GM20431 (cell line): ENCODE measurements around the gene NYNRIN.

Source experiments
- in situ Hi-C: fragments of 300-500 bp; cut with MseI, MboI; formaldehyde crosslinking; loops from one replicate; pipeline ENCODE4 v1.15.0; 2020; ENCODE audit warnings: low sequenced_read_pairs; ENCODE audit not compliant: unreplicated experiment

NYNRIN gene

GRCh38 chr14:24411443-24412389 is 12.9 kb downstream of the NYNRIN start:
- in situ Hi-C loops = no loop called here

DNA sequence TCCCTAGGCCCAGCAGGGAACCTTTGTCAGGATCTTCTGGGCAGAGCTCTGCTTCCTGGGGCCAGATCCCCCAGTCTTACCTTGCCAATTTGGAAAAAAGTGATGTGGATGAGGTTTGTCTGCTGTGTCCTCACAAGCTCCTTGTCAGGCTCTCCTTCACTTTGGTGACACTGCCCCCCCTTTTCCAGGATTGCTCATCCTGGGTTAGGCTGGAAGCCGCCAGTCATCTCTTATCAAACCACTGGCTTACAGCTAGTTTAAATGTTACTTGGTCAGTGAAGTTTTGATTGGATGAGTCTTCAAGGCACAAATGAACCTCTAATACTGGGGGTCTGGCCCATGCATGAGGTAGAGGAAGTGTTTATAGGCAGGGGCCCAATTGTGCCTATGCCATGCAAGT is 15.3 kb downstream of the NYNRIN start:
- in situ Hi-C loops = no loop called here

DNA sequence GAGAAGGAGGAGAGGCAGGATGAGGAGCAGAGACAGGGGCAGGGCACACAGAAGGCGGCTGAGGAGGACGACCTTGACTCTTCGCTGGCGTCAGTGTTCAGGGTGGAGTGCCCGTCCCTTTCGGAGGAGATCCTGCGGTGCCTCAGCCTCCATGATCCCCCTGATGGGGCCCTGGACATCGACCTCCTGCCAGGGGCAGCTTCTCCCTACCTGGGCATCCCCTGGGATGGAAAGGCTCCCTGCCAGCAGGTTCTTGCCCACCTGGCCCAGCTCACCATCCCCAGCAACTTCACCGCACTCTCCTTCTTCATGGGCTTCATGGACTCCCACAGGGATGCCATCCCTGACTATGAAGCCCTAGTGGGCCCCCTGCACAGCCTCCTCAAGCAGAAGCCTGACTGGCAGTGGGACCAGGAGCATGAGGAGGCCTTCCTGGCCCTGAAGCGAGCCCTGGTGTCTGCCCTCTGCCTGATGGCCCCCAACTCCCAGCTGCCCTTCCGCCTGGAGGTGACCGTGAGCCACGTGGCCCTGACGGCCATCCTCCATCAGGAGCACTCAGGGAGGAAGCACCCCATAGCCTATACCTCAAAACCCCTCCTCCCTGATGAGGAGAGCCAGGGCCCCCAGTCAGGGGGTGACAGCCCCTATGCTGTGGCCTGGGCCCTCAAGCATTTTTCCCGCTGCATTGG is 16.1 kb downstream of the NYNRIN start:
- in situ Hi-C loops = no loop called here

GRCh38 chr14:24415421-24416253 is 16.8 kb downstream of the NYNRIN start:
- in situ Hi-C loops = no loop called here

DNA sequence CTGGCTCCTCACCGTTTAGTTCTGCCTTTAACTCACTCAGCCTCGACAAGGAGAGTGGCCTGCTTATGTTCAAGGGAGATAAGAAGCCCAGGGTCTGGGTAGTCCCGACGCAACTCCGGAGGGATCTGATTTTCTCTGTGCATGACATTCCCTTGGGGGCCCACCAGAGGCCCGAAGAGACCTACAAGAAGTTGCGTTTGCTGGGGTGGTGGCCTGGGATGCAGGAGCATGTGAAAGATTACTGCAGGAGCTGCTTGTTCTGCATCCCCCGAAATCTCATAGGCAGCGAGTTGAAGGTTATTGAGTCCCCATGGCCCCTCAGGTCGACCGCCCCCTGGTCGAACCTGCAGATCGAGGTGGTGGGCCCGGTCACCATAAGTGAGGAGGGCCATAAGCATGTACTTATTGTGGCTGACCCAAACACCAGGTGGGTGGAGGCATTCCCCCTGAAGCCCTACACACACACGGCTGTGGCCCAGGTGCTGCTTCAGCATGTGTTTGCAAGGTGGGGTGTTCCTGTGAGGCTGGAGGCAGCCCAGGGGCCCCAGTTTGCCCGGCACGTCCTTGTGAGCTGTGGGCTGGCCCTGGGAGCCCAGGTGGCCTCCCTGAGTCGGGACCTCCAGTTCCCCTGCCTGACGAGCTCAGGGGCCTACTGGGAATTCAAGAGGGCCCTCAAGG is 17.6 kb downstream of the NYNRIN start:
- in situ Hi-C loops = no loop called here

- in situ Hi-C loops = no loop called here
Observed at GRCh38 chr14:24416932-24417619, 18.3 kb downstream of the NYNRIN start.

DNA sequence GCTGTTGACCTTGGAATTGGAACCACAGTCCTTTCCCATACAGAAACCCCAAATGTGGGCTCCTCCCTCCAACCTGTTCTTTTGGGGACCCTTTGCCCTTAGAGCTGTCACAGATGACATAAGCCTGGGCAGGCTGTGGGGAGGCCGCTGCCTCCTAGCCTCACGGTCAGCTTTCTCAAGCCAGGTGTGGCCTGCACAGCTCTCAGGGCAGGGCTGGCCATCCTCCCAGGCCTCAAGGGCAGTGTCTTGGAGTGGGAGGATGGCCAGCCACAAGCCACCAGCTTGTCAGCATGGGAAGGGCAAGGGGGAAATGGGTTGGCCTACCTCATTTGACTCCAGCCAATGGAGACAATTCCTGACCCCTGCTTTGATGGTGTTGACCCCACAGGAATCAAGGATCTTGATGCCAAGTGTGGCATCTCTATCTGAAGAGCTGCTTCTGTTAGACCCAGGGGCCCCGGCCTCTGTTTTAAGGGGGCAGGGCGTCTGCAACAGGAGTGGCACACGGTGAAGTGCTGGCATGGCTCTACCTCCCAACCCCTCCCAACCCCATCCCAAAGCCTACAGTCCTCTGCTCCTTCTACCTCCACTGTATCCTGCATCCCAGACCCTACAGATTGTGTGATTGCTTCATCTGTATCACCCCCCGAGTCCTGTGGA is 19.2 kb downstream of the NYNRIN start:
- in situ Hi-C loops = no loop called here

DNA sequence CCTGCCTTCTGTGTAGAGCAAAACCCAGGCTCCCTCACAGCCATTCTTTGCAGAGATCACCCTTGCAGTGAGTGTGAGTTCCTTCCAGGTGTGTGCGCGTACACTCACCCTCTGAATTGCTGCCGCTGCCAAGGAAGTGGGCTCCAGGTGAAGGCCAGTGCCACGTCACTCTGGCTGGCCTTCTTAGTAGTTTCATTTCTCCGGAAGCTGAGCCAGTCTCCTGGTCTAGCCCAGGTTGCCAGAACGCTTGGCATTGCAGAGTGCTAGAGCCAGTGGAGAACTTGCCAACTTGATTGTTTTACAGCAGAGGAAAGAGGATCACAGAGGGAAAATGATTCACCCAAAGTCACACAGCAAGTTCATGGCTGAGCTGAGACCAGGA is 19.7 kb downstream of the NYNRIN start:
- in situ Hi-C loops = no loop called here

DNA sequence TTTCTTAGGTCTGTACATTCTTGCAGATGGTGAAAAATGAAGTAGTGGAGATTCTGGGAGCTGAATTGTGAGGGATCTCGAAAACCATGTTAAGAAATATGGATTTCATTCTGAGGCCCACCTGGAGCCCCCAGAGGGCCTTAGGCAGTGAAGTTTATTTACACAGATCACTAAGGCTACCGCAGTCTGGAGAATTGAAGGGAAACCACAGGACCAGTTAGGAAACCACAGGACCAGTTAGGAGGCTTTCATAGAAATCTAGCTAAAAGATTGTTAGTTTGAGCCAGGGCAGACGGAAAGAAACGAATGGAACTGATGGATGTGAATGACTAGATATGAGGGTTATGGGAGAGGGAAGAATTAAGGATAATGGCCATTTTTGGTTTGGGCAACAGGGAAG is 23.5 kb downstream of the NYNRIN start:
- in situ Hi-C loops = no loop called here

DNA sequence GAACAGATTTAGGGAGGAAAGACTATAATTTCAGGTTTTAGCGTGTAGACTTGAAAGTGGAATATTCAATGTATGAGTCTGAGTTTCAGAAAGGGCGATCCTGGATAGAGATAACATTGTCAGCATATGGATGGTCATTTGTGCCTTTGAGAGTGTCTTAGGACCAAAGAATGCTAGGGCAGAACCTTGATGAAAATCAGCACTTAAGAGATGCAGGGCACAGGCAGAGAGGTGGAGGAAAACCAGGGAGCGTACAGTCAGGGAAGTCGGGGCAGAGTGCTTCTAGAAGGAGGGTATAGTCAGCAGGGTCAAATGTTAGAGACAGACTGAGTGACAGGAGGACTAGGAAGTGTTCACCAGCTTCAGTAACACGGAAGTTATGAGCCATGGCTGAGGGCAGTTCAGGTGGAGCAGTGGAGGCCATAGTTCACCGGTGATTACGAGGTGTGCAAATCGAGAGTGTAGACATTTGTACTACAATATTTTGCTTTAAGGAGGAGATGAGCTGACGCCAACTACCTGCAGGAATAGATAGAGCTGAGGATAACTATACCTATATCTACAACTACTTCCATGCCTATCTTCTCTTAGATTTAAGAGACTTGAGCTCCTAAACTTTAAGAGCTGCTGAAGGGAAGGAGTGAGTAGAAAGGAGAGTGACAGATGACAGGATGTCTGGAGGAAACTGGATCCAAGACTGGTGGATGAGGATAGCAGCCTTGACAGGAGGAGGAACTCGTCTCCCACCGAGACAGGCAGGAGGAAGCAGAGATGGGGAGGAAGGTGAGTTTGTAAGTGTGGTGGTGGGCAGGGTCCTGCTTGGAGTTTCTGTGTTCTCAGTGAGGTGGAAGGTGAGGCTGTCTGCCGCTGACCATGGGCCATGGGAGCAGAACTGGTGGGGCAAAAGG is 24.1 kb downstream of the NYNRIN start:
- in situ Hi-C loops = no loop called here

GRCh38 chr14:24425704-24426103 is 26.9 kb downstream of the NYNRIN start:
- in situ Hi-C loops = no loop called here

DNA sequence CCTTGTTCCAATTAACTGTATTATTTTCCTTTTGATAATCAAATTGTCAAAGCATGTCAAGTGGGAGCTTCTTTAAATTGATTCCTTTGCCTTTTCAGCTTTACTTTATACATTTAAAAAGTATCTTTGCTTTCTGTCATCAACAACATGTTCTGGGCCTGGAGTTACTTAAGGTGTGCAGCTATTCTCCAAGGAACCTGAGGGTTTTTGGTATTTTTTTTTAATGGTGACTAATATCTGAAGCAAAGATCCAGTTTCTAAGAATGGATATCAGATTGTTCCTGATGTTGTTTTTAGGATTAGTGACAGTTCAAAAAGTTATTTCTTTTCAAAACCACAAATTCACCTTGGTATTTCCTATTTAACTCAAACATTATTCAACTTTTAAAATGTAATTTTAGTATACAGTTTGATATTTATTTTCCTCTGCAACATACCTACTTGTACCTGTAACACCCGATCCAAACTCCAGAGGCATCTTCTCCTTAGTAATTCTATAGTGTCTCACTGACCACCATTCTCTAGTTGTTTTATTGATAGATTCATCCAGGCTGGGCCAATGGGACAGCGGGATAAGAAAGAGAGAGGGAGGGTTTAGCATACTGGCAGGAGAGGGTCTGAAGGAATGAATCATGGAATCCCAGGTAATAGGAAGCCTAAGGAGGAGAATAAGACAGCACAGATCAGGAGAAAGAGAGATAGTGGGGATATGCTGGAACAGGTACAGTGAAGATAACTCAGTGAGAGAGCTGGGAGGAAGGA is 27.5 kb downstream of the NYNRIN start:
- in situ Hi-C loops = no loop called here

- in situ Hi-C loops = no loop called here
Observed at GRCh38 chr14:24426912-24427536, 28.2 kb downstream of the NYNRIN start.

DNA sequence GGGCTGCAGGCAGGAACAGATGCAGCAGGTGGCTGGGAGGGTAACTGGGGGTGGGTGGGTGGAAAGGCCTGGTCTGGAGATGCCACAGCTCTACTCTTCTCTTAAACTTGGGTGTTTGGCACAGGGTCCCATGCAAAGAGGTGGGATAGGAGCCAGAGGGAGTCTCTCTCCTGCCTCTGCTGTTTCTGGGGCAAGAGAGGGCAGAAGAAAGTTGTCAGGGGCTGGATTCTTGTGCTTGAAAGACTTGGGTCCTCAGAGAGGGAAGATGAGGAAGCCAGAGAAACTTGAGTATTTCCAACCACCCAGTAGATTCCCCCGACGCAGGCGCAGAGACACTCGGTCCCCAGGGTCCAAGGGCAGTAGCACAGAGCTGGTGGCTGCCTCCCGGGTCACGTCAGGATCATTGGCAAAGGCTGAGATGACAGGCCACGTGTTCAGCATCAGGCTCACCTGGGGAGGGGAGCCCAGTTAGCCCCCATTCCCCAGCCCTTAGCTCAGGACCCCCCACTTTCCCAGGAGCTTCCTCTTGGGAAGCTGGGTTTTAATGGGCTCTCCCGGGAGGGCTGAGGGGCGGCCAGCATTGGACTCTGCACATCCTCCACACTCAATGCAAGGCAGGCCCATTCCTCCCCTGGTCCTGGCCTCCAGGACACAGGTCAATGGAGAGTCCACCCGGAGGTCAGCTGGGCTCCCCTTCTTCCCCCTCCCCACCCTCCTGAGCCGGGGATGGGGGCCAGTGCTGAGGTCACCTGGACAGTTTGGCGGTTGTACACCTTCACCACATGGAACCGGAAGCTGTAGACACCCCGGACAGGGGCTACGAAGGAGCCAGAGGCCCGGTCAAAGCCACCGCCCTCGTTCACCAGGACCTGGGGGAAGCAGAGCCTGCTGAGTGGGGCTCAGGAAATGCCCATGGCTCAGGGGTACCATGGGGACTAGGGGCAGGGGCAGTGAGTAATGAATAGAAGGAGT is 29.0 kb downstream of the NYNRIN start:
- in situ Hi-C loops = no loop called here

- in situ Hi-C loops = no loop called here
Observed at GRCh38 chr14:24428628-24429394, 30.0 kb downstream of the NYNRIN start.
